Psoas muscle (tissue), 8 donors: ENCODE measurements around the gene ZDHHC21. TPM values are rescaled to one million over a fixed set of nuclear protein-coding genes. Genes with fewer than 3 reads are reported as not detected.

Experiments
- ATAC-seq, 4 donors: fragments of 200-7000 bp; cut with Tn5 transposase; one replicate each; pipeline ENCODE4 v1.9.1; 2020; ENCODE audit warnings: moderate library complexity in 3 of 4, mild to moderate bottlenecking in 2 of 4
- DNase-seq, 2 donors: peaks; one replicate each; pipeline ENCODE4 v3.0.0-alpha.2; 2020
- H3K27ac ChIP-seq: fragments of 200-600 bp; one replicate; pipeline ENCODE4 v1.8.0; 2022
- H3K27me3 ChIP-seq, 3 donors: fragments of 200-600 bp in 1 of 3; one replicate each; pipeline versions ENCODE4 v1.6.1 to v1.8.0; 2013 to 2022; ENCODE audit warnings: low read length in 2 of 3, mild to moderate bottlenecking in 2 of 3, moderate library complexity in 1 of 3; ENCODE audit not compliant: insufficient read depth in 3 of 3
- H3K36me3 ChIP-seq, 2 donors: fragments of 200-600 bp in 1 of 2; one replicate each; pipeline versions ENCODE4 v1.6.1 to v1.8.0; 2013 to 2022; ENCODE audit warnings: low read depth in 1 of 2, mild to moderate bottlenecking in 1 of 2, moderate library complexity in 1 of 2; ENCODE audit not compliant: insufficient read depth in 1 of 2
- H3K4me1 ChIP-seq: fragments of 200-600 bp; one replicate; pipeline ENCODE4 v1.8.0; 2022
- H3K4me3 ChIP-seq: fragments of 200-600 bp; one replicate; pipeline ENCODE4 v1.8.0; 2022; ENCODE audit warnings: mild to moderate bottlenecking
- H3K9me3 ChIP-seq: fragments of 200-600 bp; one replicate; pipeline ENCODE4 v1.8.0; 2022
- WGBS, 3 donors: extraction: QIAGEN DNeasy Blood & Tissue Kit; methylation state at CpG; one replicate each; pipeline versions ENCODE4 v1.1.6 to v1.1.7; 2013; 5-methylcytosine and 5-hydroxymethylcytosine counted together
- intact Hi-C, 2 donors: fragments of 100-400 bp; cut with DNase I; formaldehyde crosslinking; loops; one replicate each; pipeline versions ENCODE4 v1.11.0 to v1.14.2; 2022
- polyA plus RNA-seq, 3 donors: library from polyadenylated mRNA; stranded (reverse); fragments of 200-250 nt; gene quantifications; one replicate each; pipeline ENCODE4 v1.2.3, GENCODE V29; 2013
- total RNA-seq, 4 donors: library from RNA; stranded (reverse); fragmentation: NEBNext Ultra II Directional in 2 of 4; extraction: Animal tissue kit (Norgen Biotek cat#: 25700) in 2 of 4; gene quantifications; one replicate each; pipeline versions ENCODE4 v1.2.1 to v1.2.4, GENCODE V29; 2021 to 2023
- TF ChIP-seq, protein P1 (sequence below): fragments of 200-600 bp; IDR thresholded peaks from one replicate; pipeline ENCODE4 v1.8.0; 2022; ENCODE audit warnings: antibody characterized with exemption
- donor health status: healthy with polysubstance abuse.
- donor health status: DM: no; HTN: no; CAD: no; lungs with moderate emphysema.
- donor health status: Bipolar disorder and iron deficiency.
- donor health status: healthy.
- donor health status: DM: yes; HTN: yes; CAD: no.
- donor health status: DM: no; HTN: no; CAD: no.
- donor health status: DM: no; HTN: no; CAD: no.
- donor health status: DM: yes; HTN: yes; CAD: no.

The ZDHHC21 gene
- total and polyA plus RNA-seq, 7 donors: 2.2 to 9.9 (median 5.4) TPM

DNA sequence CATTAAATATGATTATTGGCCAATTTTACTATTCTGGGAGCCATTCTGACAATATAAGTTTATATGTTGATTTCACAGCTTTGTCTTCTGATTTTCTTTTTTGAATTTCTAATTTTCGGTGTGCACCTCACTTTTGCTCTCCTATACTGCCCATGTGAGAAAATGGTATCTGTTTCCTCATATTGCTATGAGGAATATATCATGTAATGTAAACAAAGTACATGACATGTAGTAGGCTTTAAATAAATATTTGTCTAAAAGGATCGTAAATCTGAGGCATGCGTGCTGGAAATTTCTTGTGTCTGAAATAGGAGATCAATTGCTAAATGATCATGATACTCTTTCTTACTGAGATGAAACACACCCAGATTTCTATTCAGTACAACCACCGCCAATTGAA is 119.9 kb downstream of the ZDHHC21 start:
- Histone ChIP-seq H3K36me3 (no peaks in the 10 kb centered on the region), H3K4me1 (no peaks in the 10 kb centered on the region), H3K27ac (no peak overlapping the region), H3K27me3 (no peaks in the 10 kb centered on the region), H3K4me3 (no peak overlapping the region), H3K9me3 (no peaks in the 10 kb centered on the region)
- 87 to 90% (median 88%) methylated on average over 4 of the region's 4 CpGs for WGBS, 3 donors
- DNase-seq (no peak), ATAC-seq (no peak)
- TF ChIP-seq, protein P1, sequence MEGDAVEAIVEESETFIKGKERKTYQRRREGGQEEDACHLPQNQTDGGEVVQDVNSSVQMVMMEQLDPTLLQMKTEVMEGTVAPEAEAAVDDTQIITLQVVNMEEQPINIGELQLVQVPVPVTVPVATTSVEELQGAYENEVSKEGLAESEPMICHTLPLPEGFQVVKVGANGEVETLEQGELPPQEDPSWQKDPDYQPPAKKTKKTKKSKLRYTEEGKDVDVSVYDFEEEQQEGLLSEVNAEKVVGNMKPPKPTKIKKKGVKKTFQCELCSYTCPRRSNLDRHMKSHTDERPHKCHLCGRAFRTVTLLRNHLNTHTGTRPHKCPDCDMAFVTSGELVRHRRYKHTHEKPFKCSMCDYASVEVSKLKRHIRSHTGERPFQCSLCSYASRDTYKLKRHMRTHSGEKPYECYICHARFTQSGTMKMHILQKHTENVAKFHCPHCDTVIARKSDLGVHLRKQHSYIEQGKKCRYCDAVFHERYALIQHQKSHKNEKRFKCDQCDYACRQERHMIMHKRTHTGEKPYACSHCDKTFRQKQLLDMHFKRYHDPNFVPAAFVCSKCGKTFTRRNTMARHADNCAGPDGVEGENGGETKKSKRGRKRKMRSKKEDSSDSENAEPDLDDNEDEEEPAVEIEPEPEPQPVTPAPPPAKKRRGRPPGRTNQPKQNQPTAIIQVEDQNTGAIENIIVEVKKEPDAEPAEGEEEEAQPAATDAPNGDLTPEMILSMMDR: no peak
- intact Hi-C loops: no loop called here

DNA sequence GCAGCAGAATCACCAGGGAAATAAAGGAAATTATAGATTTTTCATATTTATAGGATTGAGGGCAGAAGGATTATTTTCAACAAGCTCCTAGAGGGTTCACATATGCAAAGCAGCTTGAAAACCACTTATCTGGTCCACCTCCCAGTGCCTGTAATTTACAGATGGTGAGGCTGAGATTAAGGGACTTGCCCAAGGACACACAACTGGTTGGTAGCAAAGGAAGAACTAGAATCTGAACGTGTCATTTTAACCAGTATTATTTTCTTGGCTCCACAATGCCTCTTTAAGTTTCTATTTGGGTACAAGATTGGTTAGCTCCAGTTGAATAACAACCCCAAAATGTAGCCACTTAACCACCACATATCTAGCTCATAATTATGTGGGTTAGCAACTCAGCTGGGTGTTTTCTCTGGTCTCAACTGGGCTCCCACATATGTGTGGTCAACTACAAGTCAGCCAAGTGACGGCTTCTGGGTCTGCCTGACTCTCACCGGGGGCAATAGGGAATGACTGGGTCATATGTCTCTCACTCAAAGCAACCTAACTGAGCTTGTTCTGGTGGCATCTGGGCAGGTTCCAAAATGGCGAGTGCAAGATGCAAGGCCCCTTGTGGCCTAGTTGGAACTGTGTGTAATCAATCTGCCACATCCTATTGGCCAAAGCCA is 127.7 kb downstream of the ZDHHC21 start:
- Histone ChIP-seq H3K4me1 (no peaks in the 10 kb centered on the region), H3K27ac (no peak overlapping the region), H3K27me3 (no peaks in the 10 kb centered on the region), H3K9me3 (no peaks in the 10 kb centered on the region), H3K4me3 (no peak overlapping the region), H3K36me3 (no peaks in the 10 kb centered on the region)
- TF ChIP-seq, protein P1: no peak
- intact Hi-C loops: no loop called here
- DNase-seq (no peak), ATAC-seq (no peak)
- 38 to 64% (median 49%) methylated on average over 4 of the region's 4 CpGs for WGBS, 3 donors

DNA sequence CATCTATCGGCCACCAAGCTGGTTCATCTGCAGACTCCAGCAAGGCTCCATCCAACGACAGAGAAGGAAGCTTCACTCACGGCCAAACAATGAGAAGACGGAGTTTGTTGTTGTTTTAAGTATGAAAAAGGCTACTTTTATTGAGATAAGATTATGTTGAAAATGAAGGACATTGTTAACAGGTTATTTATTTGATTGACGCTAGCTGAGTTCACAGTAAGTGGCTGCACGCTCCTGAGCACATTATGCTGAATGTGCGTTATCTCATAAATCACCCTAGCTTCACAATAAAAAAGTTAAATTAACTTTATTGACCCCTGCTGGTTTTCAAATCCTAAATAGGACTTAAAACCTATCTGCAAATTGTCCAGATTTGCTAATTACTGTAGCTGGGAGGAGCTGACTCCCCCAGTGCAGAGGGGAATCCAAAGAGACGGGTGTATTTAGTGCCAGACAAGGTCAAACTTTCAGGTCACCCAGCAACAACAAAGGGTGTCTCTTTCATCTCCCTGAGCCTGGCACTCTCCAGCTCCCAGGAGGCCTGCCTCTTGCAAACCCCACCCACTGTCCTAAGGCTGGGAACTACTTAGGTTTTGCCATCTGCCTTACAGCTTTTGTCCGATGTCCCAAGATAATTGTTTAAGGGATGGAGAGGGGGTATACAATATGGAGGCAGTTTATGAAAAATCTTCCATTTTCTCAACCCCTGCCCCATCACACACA is 129.2 kb downstream of the ZDHHC21 start:
- Histone ChIP-seq H3K27me3 (no peaks in the 10 kb centered on the region), H3K9me3 (no peaks in the 10 kb centered on the region), H3K4me1 (no peaks in the 10 kb centered on the region), H3K4me3 (no peak overlapping the region), H3K36me3 (no peaks in the 10 kb centered on the region), H3K27ac (no peak overlapping the region)
- ATAC-seq: no peak
- intact Hi-C loops: no loop called here
- 73 to 89% (median 79%) methylated on average over 9 of the region's 9 CpGs for WGBS, 3 donors
- TF ChIP-seq, protein P1: no peak
- no peak for DNase-seq

DNA sequence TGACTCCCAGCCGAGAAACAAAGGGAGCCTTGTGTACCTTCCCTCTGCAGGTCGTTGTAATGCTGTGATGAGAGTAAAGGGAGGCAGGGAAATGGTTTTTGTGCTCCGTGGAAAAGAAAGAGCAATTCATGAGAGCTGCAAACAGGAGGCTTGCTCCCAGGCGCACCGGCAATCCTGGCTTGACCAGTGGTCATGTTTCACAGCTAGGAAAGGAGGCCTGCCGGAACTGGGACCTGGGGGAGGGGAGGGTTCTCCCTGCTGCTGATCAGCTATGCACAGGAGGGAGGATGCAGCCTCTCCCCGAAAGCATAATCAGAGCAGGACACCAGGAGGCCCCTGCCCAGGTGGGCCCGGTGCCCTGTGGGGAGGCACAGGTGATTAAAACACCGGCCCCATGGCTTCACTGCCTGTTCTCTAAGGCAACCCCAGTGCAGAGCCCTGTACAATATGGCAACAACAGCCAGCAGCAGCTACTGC is 131.3 kb downstream of the ZDHHC21 start:
- Histone ChIP-seq H3K4me1 (no peaks in the 10 kb centered on the region), H3K27me3 (no peaks in the 10 kb centered on the region), H3K36me3 (no peaks in the 10 kb centered on the region), H3K9me3 (no peaks in the 10 kb centered on the region), H3K27ac (no peak overlapping the region), H3K4me3 (no peak overlapping the region)
- DNase-seq: no peak
- TF ChIP-seq, protein P1: no peak
- intact Hi-C loops: no loop called here
- WGBS, 3 donors: 35 to 48% (median 40%) methylated on average over 9 of the region's 9 CpGs
- no peak for ATAC-seq

Other genes starting within 250 kb of the ZDHHC21 start
- gene CER1, start 29.3 kb upstream of the ZDHHC21 start, total RNA-seq: not detected
- gene CER1, start 29.3 kb upstream of the ZDHHC21 start, polyA plus RNA-seq: not detected
- gene FREM1, start 217.0 kb upstream of the ZDHHC21 start, total RNA-seq: 1 to 10 TPM in 2 of 4 donors, under 1 TPM in 2; 0.25 to 3.7 (median 1.9) TPM
- gene FREM1, start 217.0 kb upstream of the ZDHHC21 start, polyA plus RNA-seq: 1 to 10 TPM in 1 of 3 donors, under 1 TPM in 2; 0.20 to 1.5 (median 0.63) TPM